Myocyte (in vitro differentiated cells): Measurements from ENCODE around the gene UBL5. TPM values are rescaled to one million over a fixed set of nuclear protein-coding genes. Genes with fewer than 3 reads are reported as not detected.

Experiments
- DNase-seq: peaks from one replicate; pipeline ENCODE4 v3.0.0-alpha.2; 2012; ENCODE audit warnings: low read depth
- total RNA-seq: library from RNA; depleted of rRNA; stranded (reverse); fragments of >200 nt; gene quantifications from 2 replicates; pipeline ENCODE4 v1.2.3, GENCODE V29; 2014

The UBL5 gene
- total RNA-seq, 1 donor from 2014 or later = 417 TPM

- DNase-seq = no peak
Observed at GRCh38 chr19:9849791-9850190, 22.1 kb downstream of the UBL5 start.

DNA sequence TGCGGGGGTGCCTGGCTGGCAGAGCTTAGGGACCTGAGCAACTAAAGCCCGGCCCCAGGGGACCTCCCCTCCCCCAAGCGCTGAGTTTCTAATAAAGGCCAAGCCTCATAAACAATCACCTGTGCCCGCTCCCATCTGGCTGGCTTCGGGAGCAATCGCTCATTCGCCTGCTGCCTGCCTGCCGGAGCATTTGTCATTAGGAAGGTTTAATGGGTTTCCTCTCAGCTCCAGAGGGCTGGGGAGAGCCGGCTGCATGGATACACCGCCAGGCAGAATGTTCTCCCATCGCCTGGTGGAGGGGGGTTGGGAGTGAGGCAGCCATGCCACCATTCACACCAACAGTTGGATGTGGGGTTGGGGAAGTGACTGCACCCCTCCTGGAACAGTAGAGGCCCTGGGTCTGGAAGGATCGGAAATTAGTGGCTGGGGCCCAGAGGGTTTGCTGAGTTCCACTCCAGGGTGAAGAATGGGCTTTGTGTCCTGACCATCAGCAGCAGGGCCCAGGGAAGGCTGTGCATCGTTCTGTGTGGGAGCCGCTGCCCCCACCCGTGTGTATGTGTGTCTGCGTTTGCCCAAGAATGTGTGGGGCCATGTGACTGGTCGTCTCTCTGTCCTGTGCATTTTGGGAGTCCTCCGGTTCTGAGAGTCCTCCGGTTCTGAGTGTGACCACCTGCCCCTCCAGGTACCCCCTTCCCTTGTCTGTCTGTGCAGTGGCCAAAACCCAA, 22.7 kb downstream of the UBL5 start:
- DNase-seq = no peak

DNA sequence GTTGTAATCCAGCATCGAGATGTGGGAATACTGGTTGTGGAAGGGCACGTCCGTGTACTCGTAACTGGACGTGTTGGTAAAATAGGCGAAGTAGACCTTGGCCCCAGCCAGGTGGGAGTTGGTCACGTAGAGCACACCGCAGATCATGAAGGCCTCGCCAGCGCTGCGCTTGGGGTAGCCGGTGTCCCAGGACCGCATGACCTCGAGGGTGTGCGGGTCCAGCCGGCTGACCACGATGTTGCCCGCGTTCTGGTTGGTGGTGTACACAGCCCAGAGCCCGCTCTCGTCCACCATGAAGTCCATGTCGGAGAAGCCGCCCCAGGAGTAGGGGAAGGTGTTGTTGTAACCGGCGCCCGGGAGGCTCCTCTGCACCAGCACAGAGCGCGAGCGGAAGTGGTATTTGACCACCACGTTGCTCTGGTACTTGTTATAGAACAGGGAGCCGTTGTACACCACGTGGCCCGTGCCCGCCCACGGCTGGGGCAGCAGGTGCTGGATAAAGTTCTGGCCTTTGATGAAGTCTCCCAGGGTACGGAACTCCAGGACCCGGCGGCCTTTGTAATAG, 26.6 kb downstream of the UBL5 start:
- no peak for DNase-seq

GRCh38 chr19:9856609-9857008, 28.9 kb downstream of the UBL5 start:
- DNase-seq = no peak

DNA sequence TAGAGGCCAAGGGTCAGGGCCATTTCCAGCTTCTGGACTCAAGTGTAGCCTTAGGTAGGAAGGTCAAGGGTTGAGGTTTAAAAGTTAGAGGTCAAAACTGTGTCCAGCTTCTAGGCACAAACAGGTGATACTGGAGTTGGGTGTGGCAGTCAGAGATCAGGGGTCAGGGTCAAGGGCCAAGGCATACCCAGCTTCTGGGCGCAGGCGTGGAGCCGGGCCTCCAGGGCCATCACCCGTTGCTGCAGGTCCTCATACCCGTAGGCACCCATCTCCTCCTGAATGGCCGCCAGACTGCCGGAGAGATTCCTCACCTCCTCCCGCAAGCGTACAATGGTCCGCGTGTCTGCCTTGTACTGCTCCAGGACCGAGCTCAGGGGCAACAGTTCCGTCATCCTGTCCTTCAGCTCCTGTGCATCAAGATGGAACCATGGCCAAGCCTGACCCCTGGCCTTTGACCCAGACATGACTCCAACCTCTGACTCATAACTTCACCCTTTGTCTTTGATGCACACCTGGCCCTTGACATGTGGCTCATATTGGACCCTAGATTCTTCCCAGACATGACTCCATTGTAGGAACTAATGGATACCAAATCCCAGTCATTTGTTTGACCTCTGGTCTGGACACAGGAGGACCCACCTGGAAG, 29.5 kb downstream of the UBL5 start:
- DNase-seq = no peak

DNA sequence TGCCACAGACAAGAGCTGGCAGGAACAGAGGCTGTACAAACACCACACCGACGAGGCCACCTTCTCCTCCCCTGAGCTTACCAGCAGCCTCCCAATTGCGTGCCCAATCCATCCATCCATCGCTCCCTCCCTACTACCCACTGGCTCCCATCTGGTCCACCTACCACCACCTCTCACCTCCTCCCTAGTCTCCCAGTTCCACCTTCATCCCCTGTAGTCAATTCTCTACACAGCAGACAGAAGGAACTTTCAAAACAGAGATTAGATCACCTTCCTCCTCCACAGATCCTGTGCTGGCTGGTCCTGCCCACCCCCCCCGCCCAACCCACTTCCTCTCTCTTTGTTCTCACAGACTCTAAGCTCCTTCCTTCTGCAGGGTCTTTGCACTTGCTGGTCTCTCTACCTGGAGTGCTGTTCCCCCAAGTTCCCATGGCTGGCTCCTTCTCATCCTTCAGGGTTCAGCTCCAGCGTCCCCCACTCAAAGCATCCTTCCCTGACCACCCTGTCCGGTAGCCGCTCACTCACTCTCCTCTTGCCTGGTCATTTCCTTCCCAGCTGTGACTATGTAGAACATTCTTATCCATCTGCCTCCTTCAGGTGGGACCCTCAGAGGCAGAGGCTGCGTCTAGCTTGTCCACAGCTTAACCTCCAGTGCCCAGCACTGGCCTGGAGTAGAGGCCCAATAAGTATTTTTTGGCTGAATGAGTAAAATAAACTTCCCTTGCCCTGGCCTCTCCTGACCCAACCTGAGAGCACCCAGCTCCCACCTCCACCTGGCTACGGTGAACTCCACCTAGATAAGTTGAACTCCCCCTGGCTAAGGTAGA, 30.4 kb downstream of the UBL5 start:
- no peak for DNase-seq

DNA sequence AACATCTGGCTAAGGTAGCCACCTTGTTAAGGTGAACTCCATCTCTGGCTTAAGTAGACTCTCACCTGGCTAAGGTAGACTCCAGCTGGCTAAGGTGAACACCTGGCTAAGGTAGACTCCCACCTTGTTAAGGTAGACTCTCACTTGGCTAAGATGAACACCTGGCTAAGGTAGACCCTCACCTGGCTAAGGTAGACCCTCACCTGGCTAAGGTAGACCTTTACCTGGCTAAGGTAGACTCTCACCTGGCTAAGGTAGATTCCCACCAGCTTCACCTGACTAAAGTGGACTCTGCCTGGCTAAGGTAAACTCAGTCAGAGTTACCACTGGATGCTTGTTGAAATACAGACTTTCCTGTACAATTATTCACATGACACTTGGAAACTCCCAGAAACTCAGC, 31.0 kb downstream of the UBL5 start:
- no peak for DNase-seq

DNA sequence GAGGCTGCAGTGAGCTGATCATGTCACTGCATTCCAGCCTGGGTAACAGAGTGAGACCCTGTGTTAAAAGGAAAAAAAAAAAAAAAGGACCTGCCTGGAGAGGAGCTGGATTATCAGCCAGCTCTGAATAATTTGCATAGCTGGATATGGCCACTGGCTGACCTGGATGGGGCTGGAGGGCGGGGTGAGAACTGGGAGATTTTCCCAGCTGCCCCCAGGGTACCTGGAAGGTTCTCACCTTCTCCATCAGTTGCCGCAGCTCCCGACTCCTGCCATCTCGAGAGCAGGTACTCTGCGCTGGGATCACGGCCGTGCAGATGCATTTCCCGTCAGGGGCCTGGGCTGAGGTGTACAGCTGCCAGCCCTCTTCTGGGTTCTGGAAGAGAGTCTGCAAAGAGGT, 32.7 kb downstream of the UBL5 start:
- DNase-seq = no peak

DNA sequence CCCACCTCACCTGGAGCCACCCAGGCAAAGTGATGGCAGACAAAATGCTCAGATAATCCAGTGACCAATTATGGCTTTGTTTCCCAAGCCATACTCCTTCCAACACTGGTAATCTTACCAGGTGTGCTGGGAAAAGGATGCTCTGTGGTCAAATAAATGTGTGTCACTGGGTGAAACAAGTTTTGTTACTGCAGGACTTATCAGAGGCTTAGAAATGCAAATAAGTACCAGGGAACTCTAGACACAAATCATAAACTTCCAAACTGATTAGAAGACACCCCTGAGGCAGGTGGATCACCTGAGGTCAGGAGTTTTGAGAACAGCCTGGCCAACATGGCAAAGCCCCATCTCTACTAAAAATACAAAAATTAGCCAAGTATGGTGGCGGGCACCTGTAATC, 33.8 kb downstream of the UBL5 start:
- DNase-seq = no peak

- DNase-seq = no peak
Observed at GRCh38 chr19:9862938-9863337, 35.2 kb downstream of the UBL5 start.

DNA sequence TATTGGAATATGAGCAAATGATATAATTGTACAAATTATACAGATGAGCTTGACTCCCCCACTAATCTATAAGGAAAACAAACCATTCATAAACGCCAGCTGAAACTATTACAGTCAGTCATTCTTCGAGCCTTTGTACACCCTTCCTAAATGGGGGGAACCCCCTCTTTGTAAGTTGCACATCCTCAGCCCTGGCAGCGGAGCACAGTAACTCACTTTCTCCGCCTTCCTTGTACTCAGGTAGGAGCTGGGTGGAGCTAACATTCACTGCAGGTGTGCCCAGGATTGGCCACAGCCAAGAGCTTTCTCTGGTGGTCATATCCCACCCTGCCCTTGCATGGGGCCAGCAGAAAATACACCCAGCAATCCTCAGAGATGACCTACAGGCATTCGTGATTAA, 36.0 kb downstream of the UBL5 start:
- DNase-seq = no peak

DNA sequence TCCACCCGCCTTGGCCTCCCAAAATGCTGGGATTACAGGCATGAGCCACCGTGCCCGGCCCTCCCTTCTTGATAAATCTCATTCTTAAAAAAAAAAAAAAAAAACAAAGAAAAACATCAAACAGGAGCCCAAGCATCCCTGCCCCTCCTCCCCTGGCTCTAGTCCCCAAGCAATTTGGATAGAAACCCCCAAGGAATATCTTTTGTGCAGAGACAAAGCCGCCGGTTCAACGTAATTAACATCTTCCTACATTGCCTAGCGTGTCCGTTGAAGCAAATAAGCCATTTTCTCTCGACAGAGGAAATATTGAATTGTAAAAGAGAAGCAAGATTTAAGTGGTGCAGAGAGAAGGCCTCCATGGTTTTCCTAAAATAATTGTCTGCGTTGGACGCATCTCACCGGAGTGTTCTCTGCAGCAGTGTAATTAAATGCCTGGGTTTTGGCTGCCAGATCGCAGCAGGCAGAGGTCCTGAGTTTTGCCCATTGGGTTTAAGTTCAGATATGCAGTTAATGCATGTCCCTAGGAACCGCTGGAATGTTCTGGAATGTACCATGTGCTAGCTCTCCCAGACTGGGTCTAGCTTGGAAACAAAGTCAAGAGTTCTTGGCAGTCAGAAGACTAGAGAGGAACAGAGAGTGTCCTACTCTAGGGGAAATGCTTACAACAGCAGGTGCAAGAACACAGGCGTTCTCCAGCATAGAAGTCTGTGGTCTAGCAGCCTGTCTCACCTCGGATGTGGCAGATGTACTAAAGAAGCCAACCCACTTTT, 38.2 kb downstream of the UBL5 start:
- DNase-seq = peak; percentile 12

DNA sequence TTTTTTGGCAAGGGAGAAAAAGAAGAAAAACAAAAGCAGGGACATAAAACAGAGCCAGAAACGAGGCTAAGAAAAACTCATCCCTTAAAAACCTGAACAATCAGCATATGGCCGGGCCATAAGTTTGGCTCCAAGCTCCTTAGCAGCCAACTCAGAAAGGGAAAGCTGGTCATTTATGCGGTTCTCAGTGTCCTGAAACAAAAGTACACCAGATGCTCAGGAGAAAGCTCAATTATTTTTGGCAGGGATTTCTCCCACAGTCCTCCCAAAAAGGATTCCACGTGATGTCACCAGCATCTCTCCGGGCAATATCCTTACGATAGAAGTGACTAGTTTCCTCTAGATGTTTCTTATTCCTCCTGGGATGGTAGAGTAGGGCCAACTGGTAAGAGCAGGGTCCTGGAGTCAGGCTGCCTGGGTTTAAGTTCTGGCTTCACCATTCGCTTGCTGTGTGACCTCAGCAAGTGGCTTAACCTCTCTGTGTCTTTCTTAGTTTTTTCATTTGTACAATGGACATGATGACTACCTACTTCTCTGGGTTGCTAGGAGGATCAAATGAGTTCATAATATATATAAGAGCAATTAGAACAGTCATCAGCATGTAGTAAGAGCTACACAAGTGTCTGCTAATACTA, 41.4 kb downstream of the UBL5 start:
- peak; percentile 4 for DNase-seq

DNA sequence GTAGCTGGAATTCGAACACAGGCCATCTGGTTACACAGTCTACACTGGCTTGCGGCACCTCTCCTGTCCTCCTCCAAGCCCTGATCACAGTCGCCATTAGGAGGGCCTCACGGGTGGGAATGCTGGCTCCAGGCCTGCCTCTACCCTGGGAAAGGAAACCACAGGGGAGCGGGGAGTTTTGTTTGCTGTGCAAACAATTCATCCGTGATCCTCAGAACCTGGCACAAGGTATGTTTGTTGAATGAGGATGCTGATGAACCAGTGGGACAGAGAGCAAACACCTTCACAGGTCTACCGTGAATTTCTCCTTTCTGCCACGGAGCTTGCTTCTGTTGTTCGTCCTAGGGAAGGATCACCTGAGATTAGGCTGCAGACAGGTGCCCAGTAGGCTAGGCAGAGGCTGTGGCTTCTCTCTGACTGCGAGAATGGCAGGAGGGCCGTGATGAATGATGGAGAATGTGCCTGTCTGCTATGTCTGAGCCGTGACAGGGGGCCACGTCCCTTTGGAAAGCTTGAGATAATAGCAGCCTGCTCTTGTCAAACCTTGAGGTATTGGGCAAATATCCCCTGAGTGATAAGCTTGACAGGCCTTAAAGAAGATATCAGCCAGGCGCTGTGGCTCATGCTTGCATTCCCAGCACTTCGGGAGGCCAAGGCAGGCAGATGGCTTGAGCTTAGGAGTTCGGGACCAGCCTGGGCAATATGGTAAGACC, 44.1 kb downstream of the UBL5 start:
- DNase-seq = no peak

GRCh38 chr19:9872618-9873242, 45.0 kb downstream of the UBL5 start:
- DNase-seq = no peak

DNA sequence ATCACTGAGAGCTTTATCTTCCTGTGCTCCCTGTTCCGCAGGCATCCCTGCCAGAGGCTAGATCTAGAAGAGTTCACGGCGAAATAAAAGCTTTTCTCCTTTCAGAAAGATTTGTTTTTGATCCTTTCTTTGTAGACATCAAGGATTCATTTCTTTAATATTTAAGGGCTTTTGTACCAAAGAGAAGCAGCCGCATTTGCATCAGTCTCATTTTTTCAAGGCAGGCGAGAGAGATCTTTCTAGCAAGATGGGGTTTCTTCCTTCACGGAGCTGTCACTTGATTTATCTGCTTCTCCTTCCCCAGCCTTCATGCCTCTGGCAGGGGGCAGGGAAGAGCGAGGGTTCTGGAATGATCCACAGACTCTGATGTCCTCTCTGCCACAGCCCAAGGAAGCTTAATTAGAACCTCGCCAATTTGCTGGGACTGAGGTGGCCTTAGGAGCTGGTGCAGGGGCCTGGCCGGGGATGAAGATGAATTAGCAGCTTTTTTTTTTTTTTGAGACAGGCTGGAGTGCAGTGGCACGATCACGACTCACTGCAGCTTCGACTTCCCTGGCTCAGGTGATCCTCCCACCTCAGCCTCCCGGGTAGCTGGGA, 47.4 kb downstream of the UBL5 start:
- no peak for DNase-seq

GRCh38 chr19:9875796-9876195, 48.1 kb downstream of the UBL5 start:
- no peak for DNase-seq

DNA sequence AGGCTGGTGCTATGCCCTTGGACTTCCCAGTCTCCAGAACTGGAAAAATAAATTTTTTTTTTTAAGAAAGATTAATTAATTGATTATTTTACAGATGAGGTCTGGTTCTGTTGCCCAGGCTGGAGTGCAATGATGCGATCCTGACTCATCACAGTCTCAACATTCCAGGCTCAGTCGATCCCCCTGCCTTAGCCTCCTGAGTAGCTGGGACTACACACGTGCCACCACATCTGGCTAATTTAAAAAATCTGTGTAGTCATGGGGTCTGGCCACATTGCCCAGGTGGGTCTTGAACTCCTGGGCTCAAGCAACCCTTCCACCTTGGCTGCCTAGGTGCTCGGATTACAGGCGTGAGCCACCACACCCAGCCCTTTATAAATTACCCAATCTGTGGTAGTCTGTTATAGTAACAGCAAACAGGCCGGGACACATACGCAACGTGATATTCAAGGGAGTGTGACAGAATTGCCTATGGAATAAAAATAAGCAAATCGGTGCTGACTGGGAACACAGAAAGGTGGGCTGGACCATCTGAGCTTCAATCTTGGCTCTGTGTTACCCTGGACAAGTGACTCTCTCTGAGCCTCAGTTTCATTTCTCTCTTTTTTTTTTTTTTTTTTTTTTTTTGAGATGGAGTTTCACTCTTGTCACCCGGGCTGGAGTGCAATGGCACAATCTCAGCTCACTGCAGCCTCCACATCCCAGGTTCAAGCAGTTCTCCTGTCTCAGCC, 50.2 kb downstream of the UBL5 start:
- no peak for DNase-seq
